SHP77 treated with DMSO at 0.1 percent for 48 hours (cell line): ENCODE measurements around the gene AHCYL1.

Experiments
- DNase-seq: peaks from one replicate; lab custom pipeline; 2025; lab: John Stamatoyannopoulos, UW

AHCYL1 gene

GRCh38 chr1:110039641-110040040 lies 55.1 kb downstream of the AHCYL1 start:
- DNase-seq = no peak

- no peak for DNase-seq
Observed at GRCh38 chr1:110040548-110040947, 56.0 kb downstream of the AHCYL1 start.

GRCh38 chr1:110043016-110043415 lies 58.5 kb downstream of the AHCYL1 start:
- DNase-seq = no peak

GRCh38 chr1:110047463-110047862 lies 62.9 kb downstream of the AHCYL1 start:
- no peak for DNase-seq

- no peak for DNase-seq
Observed at GRCh38 chr1:110048240-110048639, 63.7 kb downstream of the AHCYL1 start.

- DNase-seq = no peak
Observed at GRCh38 chr1:110048923-110049601, 64.5 kb downstream of the AHCYL1 start.

GRCh38 chr1:110049801-110050601 lies 65.4 kb downstream of the AHCYL1 start:
- no peak for DNase-seq

- no peak for DNase-seq
Observed at GRCh38 chr1:110050602-110051261, 66.2 kb downstream of the AHCYL1 start.

- DNase-seq = no peak
Observed at GRCh38 chr1:110051262-110051648, 66.7 kb downstream of the AHCYL1 start.

GRCh38 chr1:110053552-110054428 lies 69.2 kb downstream of the AHCYL1 start:
- peak; percentile 17 for DNase-seq

GRCh38 chr1:110055493-110056284 lies 71.1 kb downstream of the AHCYL1 start:
- DNase-seq = no peak

- DNase-seq = no peak
Observed at GRCh38 chr1:110056285-110056683, 71.7 kb downstream of the AHCYL1 start.

GRCh38 chr1:110056776-110057175 lies 72.2 kb downstream of the AHCYL1 start:
- no peak for DNase-seq

GRCh38 chr1:110057963-110058518 lies 73.5 kb downstream of the AHCYL1 start:
- DNase-seq = no peak

GRCh38 chr1:110058591-110058990 lies 74.0 kb downstream of the AHCYL1 start:
- no peak for DNase-seq

GRCh38 chr1:110059133-110059863 lies 74.7 kb downstream of the AHCYL1 start:
- DNase-seq = no peak

- peak; percentile 4 for DNase-seq
Observed at GRCh38 chr1:110060034-110060661, 75.6 kb downstream of the AHCYL1 start.

- DNase-seq = no peak
Observed at GRCh38 chr1:110060662-110061060, 76.1 kb downstream of the AHCYL1 start.

- DNase-seq = no peak
Observed at GRCh38 chr1:110061341-110061740, 76.8 kb downstream of the AHCYL1 start.

- DNase-seq = no peak
Observed at GRCh38 chr1:110062612-110063011, 78.0 kb downstream of the AHCYL1 start.
